HTERT RPE-1 (cell line): ENCODE results near the gene EXTL2.
"Not testable (repeated sequence)": the region's sequence is repeated elsewhere in the genome, so short reads cannot be mapped to it uniquely, and the experiment has no call there.

Experiments
- in situ Hi-C: fragments of 300-500 bp; cut with MboI; formaldehyde crosslinking; loops from 4 replicates; pipeline ENCODE4 v1.14.3; 2020; ENCODE audit warnings: low sequenced_read_pairs

Gene EXTL2

DNA sequence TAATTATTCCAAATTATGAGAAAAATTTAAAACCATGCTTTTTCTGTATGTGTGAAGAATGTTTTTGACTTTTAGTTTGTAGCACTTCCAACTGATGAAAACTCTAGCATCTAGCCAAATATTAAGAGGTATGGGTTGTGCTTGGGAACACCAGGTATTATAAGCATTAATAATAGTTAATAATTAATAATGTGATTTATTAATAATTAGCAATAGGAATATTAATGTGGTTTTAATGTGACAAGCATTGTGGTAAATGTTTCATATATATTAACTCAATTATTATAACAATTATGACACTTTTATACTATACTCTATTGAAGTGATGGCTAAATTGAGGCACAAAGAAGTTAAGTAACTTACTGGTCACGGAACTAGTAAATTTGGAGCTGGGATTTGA, 9.1 kb upstream of the EXTL2 start:
- in situ Hi-C loops = no loop called here

DNA sequence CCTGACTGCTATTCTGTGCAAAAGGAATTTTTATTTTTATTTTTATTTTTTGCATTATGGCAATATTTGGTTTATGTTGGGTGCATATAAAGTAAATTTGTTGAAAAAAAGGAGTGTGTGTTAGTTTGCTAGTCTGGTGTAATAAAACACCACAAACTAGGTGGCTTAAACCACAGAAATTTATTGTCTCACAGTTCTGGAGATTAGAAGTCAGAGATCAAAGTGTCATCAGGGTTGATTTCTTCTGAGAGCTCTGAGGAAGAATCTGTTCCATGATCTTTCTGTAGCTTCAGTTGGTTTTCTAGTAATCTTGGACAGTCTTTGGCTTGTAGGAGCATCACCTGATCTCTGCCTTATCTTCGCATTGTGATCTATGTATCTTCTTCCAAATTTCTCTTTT, 7.7 kb upstream of the EXTL2 start:
- in situ Hi-C loops = no loop called here

DNA sequence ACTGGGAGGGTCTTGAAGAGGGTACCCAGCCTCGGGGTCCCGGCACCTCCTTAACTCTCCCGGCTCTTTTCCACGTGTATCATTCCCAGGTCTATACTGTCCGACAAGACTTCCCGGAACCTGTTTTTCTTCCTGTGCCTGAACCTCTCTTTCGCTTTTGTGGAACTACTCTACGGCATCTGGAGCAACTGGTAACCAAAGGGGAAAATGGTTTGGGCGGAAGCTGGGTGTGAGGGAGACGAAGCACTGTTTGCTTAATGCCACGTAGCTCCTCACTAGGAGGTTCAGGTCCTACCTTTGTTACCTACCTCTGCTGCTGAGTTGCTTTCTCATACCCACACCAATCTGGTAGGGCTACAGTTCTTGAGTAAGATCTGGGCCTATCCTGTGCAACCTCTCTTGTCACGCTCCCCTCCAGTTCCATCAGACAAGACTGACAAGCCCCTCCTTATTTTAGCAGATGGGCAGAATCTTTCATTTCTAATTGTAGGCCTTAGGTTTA, 1.9 kb upstream of the EXTL2 start:
- in situ Hi-C loops = no loop called here

DNA sequence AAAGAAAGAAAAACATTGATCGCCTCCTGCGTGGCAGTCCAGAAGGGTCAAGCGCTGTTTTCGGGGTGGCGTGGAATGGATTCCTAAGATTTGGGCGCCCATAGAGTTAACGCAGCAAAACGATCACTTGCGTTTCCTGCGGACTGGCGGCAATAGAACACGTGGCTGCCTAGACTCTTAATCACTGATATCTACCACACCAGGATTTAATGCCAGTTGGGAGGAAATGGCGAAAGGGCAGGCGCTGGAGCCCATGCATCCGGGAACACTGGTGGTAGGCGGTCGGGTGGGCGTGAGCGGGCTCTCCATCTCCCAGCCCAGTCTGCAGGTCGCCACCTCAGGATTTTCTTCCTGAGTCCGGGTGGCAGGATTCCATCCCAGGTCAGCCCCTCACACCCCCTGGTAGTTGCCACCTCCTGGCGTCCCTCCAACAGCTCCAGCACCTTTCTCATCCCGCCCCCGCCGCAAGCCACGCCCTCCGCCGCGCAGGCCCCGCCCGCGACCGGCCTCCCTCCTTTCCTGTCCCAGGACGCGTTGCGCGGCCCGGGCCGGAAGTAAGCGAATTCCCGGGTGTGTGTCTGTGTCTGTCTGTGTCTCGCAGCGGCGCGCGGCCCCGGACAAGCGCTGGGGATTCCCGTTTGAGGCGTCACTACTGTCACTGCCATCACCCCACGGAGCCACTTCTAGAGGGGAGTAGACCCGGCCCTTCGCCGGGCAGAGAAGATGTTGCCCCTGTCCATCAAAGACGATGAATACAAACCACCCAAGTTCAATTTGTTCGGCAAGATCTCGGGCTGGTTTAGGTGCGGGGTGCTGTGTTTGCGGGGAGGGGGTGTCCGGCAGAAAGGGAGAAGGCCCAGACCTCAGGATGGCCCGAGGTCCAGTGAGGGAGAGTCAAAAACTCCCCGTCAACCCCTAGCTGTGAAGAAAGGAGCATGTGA, 1.2 kb upstream of the EXTL2 start, which contains the start of gene SLC30A7:
Gene SLC30A7, plus strand, starts transcription at position 551 of the 941 bp plus-strand sequence. Its CDS starts 173 bp downstream, at position 724.
- in situ Hi-C loops = no loop called here

DNA sequence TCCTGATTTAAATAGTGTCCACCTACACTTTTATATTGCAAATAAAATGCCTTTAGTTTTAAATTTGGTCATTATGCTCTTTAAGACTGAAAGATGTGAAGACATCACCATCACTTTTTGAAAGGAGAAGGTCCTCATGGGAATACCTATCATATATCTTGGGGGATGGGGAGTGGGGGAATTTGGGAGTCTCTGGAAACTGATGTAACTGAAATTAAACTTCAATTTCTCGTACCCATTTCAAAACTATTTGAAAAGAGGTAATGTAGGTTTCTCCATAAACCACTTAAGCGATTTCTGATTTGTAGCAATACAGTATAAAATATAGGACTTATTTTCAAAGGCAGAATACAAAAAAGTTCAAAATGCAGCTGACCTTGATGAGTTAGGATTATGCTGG, 924 bp downstream of the EXTL2 start:
- in situ Hi-C loops = no loop called here

DNA sequence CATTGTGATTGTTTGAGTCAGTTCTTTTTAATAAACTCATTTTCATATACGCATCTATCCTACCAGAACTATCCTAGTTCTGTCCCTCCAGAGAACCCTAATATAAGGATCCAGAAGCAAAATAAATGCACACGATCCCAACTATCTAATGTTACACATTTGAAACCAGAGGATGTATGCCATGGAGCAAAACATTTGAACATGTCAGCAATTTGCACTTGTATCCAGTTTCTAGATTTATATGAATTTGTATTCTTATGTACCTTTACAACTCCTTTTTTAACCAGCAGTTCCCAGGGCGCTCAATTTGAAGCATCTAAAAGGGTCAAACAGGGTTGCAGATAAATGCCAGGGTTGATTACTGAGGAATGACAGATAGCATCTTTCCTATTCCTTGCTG, 2.1 kb downstream of the EXTL2 start:
- in situ Hi-C loops = no loop called here

DNA sequence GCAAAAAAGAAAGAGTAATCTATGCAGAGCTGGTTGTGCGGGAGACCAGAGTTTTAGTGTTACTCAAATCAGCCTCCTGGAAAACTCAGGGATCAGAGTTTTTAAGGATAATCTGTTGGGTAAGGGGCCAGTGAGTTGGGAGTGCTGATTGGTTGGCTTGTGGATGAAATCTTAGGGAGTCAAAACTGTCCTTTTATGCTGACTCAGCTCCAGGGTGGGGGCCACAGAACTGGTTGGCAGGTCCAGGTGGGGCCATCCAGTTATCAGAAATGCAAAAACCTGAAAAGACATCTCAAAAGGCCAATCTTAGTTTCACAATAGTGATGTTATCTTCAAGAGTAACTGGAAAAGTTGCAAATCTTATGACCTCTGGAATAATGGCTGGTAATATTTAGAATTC, 3.3 kb downstream of the EXTL2 start:
- in situ Hi-C loops = no loop called here

DNA sequence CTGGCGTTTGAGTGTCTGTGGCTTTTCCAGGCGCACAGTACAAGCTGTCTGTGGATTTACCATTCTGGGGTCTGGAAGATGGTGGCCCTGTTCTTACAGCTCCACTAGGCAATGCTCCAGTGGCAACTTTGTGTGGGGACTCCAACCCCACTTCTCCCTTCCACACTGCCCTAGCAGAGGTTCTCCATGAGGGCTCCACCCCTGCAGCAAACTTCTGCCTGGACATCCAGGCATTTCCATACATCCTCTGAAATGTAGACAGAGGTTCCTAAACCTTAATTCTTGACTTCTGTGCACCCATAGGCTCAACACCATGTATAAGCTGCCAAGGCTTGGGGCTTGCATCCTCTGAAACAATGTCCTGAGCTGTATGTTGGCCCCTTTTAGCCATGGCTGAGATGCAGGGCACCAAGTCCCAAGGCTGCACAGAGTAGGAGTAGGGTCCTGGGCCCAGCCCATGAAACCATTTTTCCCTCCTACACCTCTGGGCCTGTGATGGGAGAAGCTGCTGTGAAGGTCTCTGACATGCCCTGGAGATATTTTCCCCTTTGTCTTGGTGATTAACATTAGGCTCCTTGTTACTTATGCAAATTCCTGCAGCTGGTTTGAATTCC, 4.7 kb downstream of the EXTL2 start:
- in situ Hi-C loops = not testable (repeated sequence)

DNA sequence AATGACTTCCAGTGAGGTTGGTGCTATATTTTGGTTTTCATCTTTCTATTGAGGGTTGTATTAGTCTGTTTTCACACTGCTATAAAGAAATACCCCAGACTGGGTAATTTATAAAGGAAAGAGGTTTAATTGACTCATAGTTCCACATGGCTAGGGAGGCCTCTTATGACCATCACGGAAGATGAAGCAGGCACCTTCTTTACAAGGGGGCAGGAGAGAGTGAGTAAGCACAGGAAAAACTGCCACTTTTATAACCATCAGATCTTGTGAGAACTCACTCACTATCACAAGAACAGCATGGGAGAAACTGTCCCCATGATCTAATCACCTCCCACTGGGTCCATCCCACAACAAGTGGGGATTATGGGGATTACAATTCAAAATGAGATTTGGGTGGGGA, 5.6 kb downstream of the EXTL2 start:
- in situ Hi-C loops = not testable (repeated sequence)

DNA sequence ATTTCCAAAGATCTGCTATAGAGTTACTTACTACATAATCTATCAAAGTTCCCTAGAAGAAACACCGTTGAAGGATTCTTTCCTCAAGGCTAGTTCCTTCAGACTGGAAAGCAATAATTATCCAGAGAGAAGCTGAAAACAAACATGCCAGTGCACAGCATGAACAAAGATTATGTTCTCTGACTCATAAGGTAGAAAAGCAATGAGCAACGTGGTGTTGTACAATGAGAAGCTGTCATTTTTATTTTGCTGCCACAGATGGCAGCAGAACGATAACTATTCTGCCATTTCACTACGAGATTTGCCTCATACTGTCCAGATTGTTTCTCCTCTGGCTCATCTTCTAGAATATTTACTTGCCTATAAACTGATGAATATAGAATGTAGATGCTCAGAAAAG, 10.7 kb downstream of the EXTL2 start:
- in situ Hi-C loops = no loop called here

DNA sequence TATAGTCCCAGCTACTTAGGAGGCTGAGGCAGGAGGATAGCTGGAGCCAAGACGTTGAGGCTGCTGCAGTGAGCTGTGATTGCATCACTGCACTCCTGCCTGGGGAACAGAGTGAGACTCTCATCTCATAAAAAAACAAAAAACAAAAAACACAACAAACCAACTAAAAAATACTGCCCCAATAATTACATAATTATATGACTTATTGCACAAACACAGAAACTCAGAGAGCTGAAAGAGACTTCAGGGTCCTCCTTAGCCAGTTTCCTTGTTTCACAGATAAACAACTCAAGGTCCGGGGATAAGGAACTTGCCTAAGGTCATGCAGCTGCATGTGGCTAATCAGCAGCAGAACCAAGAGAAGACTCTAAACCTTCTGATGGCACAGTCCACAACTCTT, 11.9 kb downstream of the EXTL2 start:
- in situ Hi-C loops = no loop called here

DNA sequence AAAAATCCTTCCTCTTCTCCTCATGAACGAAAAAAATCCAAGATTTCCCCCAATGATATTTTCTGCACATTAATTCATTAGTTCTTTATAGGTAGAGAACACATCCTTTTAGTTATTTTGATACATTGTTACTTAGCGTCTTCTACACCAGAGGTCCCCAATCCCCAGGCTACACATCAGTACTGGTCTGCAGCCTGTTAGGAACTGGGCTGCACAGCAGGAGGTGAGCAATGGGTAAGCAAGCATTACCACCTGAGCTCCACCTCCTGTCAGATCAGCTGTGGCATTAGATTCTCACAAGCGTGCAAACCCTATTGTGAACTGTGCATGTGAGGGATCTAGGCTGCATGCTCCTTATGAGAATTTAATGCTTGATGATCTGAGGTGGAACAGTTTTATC, 13.0 kb downstream of the EXTL2 start:
- in situ Hi-C loops = no loop called here

DNA sequence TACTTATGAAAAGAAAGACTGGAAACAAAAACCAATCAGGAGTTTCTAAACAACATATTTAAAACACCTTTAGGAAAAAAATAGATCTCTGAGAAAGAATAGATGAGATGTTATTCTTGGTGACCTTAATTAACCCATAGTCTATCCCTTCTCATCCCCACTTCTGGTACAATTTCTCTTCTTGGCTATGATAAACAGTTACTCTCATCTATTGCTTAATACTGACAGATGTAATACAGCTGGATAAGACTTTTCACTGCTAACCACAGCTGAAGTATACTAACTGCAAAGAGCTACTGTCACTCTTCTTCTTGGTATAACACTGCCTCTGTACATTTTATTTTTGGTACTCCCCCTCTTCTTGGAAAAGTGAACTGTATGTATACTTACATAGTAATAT, 15.2 kb downstream of the EXTL2 start:
- in situ Hi-C loops = no loop called here

DNA sequence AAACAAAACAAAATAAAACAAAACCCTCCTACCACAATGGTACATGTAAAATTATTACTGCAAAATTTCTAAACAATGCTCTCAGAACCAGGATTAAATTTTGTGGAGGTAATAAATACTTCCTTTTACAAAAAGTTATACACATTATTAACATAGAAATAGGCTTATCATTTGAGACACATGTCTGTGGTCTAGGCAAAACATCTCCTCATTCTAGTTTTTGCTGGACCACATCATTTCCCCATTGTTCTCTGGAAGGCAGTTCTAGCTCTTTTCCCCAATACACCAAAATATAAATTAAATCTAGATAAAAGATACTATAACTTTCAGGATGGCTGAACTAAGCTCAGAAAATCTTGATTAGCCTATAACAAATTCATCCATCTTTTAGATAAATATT, 18.4 kb downstream of the EXTL2 start:
- in situ Hi-C loops = no loop called here

DNA sequence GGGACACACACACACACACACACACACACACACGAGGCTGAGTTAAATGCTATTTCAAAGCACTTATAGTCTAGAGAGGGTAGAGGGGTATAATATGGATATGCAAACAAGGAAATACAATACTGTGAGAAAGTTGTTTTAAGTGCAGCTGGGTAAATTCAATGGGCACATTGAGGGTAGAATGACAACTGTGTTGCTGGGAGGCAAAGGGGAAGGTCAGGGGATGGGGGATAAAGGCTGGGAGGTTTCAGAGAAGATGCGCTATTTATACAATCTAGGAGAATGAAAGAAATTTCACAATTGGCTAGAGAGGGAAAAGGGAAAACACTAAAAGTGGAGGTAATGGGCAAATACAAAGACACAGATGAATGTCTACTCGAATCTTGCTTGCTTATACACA, 19.4 kb downstream of the EXTL2 start:
- in situ Hi-C loops = no loop called here

DNA sequence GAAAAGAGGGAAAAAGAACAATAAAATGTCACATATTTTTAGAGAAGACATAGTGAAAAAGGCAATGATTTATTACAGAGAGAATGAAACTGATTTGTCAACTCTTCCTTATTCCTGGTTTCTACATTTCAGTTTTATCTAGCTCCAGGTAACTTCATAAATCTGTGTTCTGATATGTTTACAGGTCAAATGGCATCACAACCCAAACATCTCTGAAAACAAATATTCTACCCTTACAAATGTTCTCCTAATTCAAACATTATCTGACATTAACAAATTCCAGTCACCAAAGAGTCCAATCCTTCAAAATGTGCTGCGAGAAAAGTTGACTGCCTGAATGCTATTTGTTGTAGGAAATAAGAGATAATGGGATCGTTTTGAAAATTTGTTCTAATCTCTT, 20.2 kb downstream of the EXTL2 start:
- in situ Hi-C loops = loop anchor here (25.0 kb wide), 1 partner anchor 412 kb away; no protein-coding TSS in a partner anchor

DNA sequence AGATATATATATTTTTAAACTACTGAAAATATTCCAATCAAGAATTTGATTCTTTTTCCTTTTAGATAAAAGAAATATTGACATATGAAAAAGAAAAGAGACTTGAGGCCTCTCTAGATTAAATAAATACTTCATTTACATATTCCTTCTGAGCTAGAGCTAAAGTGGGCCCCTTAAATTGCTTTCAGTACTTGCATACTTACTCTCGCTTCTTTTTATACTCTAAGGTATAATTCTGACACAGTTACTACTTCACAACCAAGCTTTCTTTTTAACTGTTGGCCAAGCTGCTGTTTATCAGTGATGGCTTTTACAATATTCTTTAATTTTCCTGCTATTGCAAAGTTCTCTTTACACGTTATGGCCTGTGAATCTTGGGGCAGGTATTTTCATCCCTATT, 24.6 kb downstream of the EXTL2 start:
- in situ Hi-C loops = loop anchor here (25.0 kb wide), 1 partner anchor 408 kb away; no protein-coding TSS in a partner anchor

DNA sequence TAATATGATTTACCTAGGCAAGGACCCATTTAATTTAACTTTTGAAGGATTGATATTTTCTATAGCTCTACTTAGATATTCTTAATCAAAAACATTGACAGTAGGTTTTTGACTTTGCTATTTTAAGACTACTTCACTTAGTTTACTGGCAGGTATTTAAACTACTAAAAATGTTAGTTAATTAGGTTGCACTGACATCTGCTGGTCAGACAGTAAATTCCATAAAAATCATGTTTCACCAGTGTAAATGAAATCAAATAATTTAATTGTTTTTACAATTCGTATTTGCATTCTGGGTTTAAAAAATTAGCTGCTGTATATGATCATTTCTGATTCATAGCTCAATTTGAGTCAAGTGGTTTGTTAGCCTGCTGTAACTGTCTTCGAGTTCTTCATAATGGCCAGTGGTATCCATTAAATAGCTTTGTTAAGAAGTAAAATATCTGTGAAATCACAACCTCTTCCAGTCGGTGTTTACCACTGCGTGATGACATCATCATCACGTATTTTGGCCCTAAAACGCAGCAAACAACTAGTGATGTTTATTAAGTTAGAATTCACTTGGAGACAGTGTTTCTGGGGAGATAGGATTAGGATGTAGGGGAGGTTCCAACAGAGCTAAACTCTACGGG, 26.2 kb downstream of the EXTL2 start:
- in situ Hi-C loops = loop anchor here (25.0 kb wide), 1 partner anchor 406 kb away; no protein-coding TSS in a partner anchor

DNA sequence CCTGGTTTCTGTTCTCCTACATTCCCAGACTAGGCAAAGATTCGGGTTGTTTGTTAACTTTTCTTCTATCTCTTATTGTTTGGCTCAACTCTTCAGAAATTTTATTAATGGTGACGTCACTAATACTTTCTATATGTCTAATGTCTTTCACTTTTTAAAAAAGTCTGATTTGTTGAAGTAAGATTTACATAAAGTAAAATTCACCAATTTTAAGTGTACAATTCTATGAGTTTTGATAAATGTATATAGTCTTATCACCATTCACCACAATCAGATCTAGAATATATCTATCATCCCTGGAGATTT, 27.8 kb downstream of the EXTL2 start:
- in situ Hi-C loops = loop anchor here (25.0 kb wide), 1 partner anchor 405 kb away; no protein-coding TSS in a partner anchor

DNA sequence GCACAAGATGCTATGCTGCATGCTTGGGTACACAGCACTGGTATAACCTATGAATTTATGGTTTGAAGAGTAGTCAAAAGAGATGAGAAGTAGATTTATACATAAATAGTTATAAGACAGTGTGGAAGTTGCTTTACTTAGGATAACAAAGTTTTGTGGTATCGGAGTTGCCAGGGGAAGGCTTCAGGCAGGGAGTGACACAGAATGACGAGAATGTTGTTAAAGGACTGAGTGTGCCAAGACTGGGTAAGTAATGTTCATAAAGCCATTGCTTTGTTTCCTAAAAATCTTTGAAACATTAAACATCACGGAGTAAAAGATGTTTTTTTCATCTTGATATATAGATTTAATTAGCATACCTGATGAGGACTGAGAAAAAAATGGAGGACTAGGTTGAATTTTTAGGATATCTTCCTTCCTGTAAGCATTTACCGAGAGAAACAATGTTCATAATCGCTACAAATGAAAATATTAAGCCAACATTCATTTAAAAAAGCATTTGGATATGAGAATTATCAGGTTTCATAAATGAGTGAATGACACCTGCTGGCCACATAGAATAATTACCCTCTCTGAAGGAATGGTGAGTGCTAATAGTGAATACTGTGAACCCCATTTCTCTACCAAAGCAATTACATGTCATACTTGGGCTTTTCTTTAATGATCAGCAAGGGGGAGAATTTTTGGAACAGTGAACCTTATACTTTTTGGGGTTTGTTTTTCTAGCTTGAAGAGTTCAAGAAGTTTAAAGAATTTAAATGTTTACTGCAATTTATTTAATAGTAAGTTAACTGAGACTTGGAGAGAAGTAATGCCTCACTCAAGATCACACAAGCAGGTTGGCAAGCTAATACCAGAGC, 28.4 kb downstream of the EXTL2 start:
- in situ Hi-C loops = loop anchor here (25.0 kb wide), 1 partner anchor 404 kb away; no protein-coding TSS in a partner anchor
